ENCODE data around the gene ZNRD2. TPM values are rescaled to one million over a fixed set of nuclear protein-coding genes. Genes with fewer than 3 reads are reported as not detected.

Gene ZNRD2
- total and polyA plus RNA-seq, 2 of the 8 experiments (the other 6 are each of a cell fraction or from before 2014, with no cell fraction given), result 53.4 to 125 TPM

- DNase-seq (ENCODE audit: low read depth in 1 of 2, low spot score in 2 of 2), result no peak
- Histone ChIP-seq H4K20me1 (replicated peaks in 1 of 2; ENCODE audit: control insufficient read depth in 1 of 2, insufficient read depth in 2 of 2, low read length in 2 of 2) (peaks cover 0 to 2% of the 10 kb centered on the region in 2 experiments), H3K14ac (ENCODE audit: insufficient read length) (no peak overlapping the region), H2BK120ac (replicated peaks; ENCODE audit: low read depth, low read length) (no peak overlapping the region), H3K79me2 (ENCODE audit: control insufficient read depth in 1 of 2, insufficient read depth in 2 of 2, low read length in 2 of 2) (no peaks in the 10 kb centered on the region), H3K18ac (ENCODE audit: extremely low read depth, low read length) (no peak overlapping the region), H3K79me1 (ENCODE audit: low read depth, low read length) (no peaks in the 10 kb centered on the region), H3K4me3 (ENCODE audit: extremely low read depth in 1 of 4, insufficient read depth in 2 of 4, low read depth in 3 of 4, low read length in 4 of 4) (peak overlapping the region in 1 of 4 experiments; percentile 77; a peak in 2 of 8 replicates), H3K9ac (replicated peaks in 1 of 4; ENCODE audit: extremely low read depth in 1 of 4, low read depth in 3 of 4, low read length in 3 of 4) (no peak overlapping the region), H2AFZ (ENCODE audit: low read length) (no peak overlapping the region), H3K27ac (ENCODE audit: low read depth, low read length) (no peak overlapping the region), H4K8ac (ENCODE audit: extremely low read depth, insufficient read depth, low read length) (no peak overlapping the region), H3K4me2 (ENCODE audit: insufficient read depth in 1 of 2, low read depth in 2 of 2, low read length in 2 of 2) (peak overlapping the region; percentile 62 to 84), H2BK12ac (ENCODE audit: low read depth, low read length) (peak overlapping the region; percentile 3; the same call in 1 of the 2 replicates), H2BK15ac (ENCODE audit: low read length) (0 out of 2 replicates have a peak overlapping the region, but pooled peaks have one; percentile 46), H3K23me2 (ENCODE audit: low read depth, low read length) (peaks cover 10% of the 10 kb centered on the region; the same call in 1 of the 2 replicates), H3K23ac (ENCODE audit: insufficient read length) (no peak overlapping the region), H2BK20ac (ENCODE audit: low read length) (no peak overlapping the region), H3K56ac (replicated peaks; ENCODE audit: insufficient read length, low read depth, low read length) (no peak overlapping the region), H4K91ac (replicated peaks; ENCODE audit: insufficient read length, low read length) (no peak overlapping the region), H2AK5ac (ENCODE audit: low read depth, low read length) (no peak overlapping the region), H2BK5ac (ENCODE audit: low read depth, low read length) (no peak overlapping the region), H3K27me3 (replicated peaks in 1 of 4; ENCODE audit: control insufficient read depth in 3 of 4, extremely low read depth in 1 of 4, insufficient read depth in 3 of 4, low read length in 3 of 4) (peaks cover 0 to 32% (median 22%) of the 10 kb centered on the region in 4 experiments; a peak in 5 of 7 replicates), H3K4me1 (replicated peaks in 1 of 4; ENCODE audit: control insufficient read depth in 3 of 4, insufficient read depth in 4 of 4, low read length in 3 of 4) (peaks cover 0 to 58% (median 48%) of the 10 kb centered on the region in 4 experiments; a peak in 6 of 7 replicates), H3K4ac (replicated peaks; ENCODE audit: insufficient read length, low read depth, low read length) (no peak overlapping the region), H3K9me3 (ENCODE audit: insufficient read depth in 2 of 2, low read depth in 1 of 2, low read length in 1 of 2) (no peaks in the 10 kb centered on the region), H3K36me3 (ENCODE audit: control insufficient read depth in 2 of 4, insufficient read depth in 4 of 4, low read length in 3 of 4) (no peaks in the 10 kb centered on the region), H4K5ac (ENCODE audit: insufficient read length, low read depth, low read length) (no peak overlapping the region)
- ChIA-PET CTCF (ENCODE audit: partially characterized antibody) (interaction anchor here (1.0 to 6.9 kb wide), 9 partner anchors 10 to 77 kb away, joined by 3 to 78 read pairs (median 5); partner anchors contain the start of genes FAM89B and ZNRD2), POLR2A (ENCODE audit: partially characterized antibody) (interaction anchor here (0.6 to 1.6 kb wide), 7 partner anchors 8 to 55 kb away, joined by 3 to 5 read pairs (median 3); partner anchors contain the start of gene SCYL1)
- FAIRE-seq, result no peak
- 91% methylated on average over 12 of the region's 12 CpGs; no CpG with 5 or more reads in 1 of the 2 experiments for WGBS, 2 experiments (ENCODE audit: extremely low coverage in 1 of 2, insufficient coverage in 1 of 2, insufficient read length in 1 of 2, insufficient replicate concordance in 2 of 2, low coverage in 1 of 2, low lambda C conversion rate in 2 of 2, missing lambda C conversion rate in 1 of 2)
- no peak for TF ChIP-seq NRF1 (IDR thresholded peaks at IDR 0.05; ENCODE audit: low read depth, low read length)
- no peak for TF ChIP-seq POLR2A (IDR thresholded peaks at IDR 0.05; ENCODE audit: control extremely low read depth in 1 of 2, low read depth in 2 of 2, low read length in 2 of 2)
- TF ChIP-seq SIX5 (IDR thresholded peaks at IDR 0.05; ENCODE audit: low read depth, low read length), result no peak
- no peak for TF ChIP-seq KDM1A (IDR thresholded peaks at IDR 0.05; ENCODE audit: borderline replicate concordance, low read length)
- no peak for TF ChIP-seq ZNF274 (IDR thresholded peaks at IDR 0.05; ENCODE audit: borderline replicate concordance, extremely low read depth, low read length)
- no peak for TF ChIP-seq MAFK (IDR thresholded peaks at IDR 0.05; ENCODE audit: low read depth, low read length)
- TF ChIP-seq POU5F1 (IDR thresholded peaks at IDR 0.05; ENCODE audit: low read depth, low read length), result no peak
- TF ChIP-seq EP300 (IDR thresholded peaks at IDR 0.05; ENCODE audit: borderline replicate concordance in 1 of 2, low read depth in 2 of 2, low read length in 2 of 2), result no peak
- TF ChIP-seq SRF (IDR thresholded peaks at IDR 0.05; ENCODE audit: low read depth, low read length), result no peak
- TF ChIP-seq YY1 (IDR thresholded peaks at IDR 0.05; ENCODE audit: low read depth, low read length), result no peak
- no peak for TF ChIP-seq EZH2 (IDR thresholded peaks at IDR 0.05; ENCODE audit: low read depth, low read length, severe bottlenecking)
- TF ChIP-seq EGR1 (IDR thresholded peaks at IDR 0.05; ENCODE audit: borderline replicate concordance, low read depth, low read length), result no peak
Measured at GRCh38 chr11:65556470-65557279, 13.6 kb upstream of the ZNRD2 start.
